SK-N-MC (cell line): ENCODE measurements around the gene PDCD1.
A peak's percentile ranks its signal among the peaks of the same experiment; 100 is the strongest.

Experiments used
- DNase-seq: peaks from one replicate; pipeline ENCODE4 v3.0.0-alpha.2; 2011; ENCODE audit warnings: low read depth, low spot score
- H3K27ac ChIP-seq: fragments of 200-600 bp; sonication (generic); 2 replicates; pipeline ENCODE4 v1.5.1; 2016; ENCODE audit warnings: mixed run types
- H3K36me3 ChIP-seq: fragments of 200-600 bp; sonication (generic); 2 replicates; pipeline ENCODE4 v1.6.1; 2017; ENCODE audit warnings: antibody characterized with exemption, low read length, mixed read lengths; ENCODE audit not compliant: insufficient read depth
- H3K4me3 ChIP-seq: fragments of 200-600 bp; sonication (generic); 2 replicates; pipeline ENCODE4 v1.5.1; 2016
- H3K9ac ChIP-seq: fragments of 200-600 bp; sonication (generic); 2 replicates; pipeline ENCODE4 v1.8.0; 2017; ENCODE audit warnings: mixed run types, mixed read lengths; ENCODE audit not compliant: insufficient read length
- H3K9me3 ChIP-seq: fragments of 200-600 bp; sonication (generic); 2 replicates; pipeline ENCODE4 v1.6.1; 2017; ENCODE audit warnings: low read depth, mild to moderate bottlenecking, antibody characterized with exemption, low read length, moderate library complexity, mixed read lengths
- EZH2 ChIP-seq: fragments of 200-600 bp; sonication (generic); IDR thresholded peaks from one replicate; pipeline ENCODE4 v1.6.1; 2017; ENCODE audit warnings: antibody characterized with exemption
- FOXP2 ChIP-seq: optimal IDR thresholded peaks from 2 replicates; pipeline ENCODE3; 2011; ENCODE audit warnings: mild to moderate bottlenecking, moderate library complexity; ENCODE audit not compliant: insufficient read depth; ENCODE audit errors: extremely low read length, control extremely low read depth
- POLR2AphosphoS5 ChIP-seq: IDR thresholded peaks from 2 replicates; pipeline ENCODE4 v1.6.1; 2012; ENCODE audit warnings: mild to moderate bottlenecking, low read depth, low read length, borderline replicate concordance

PDCD1 gene

GRCh38 chr2:241892299-241893137 is 33.8 kb upstream of the PDCD1 start:
- peaks cover 14% of the 10 kb centered on the region; the same call in 1 of the 2 replicates for H3K36me3 ChIP-seq
- H3K9me3 ChIP-seq = no peaks in the 10 kb centered on the region
- no peak for DNase-seq
- TF ChIP-seq POLR2AphosphoS5 (no peak), FOXP2 (no peak), EZH2 (no peak)
- no peak overlapping the region for H3K27ac ChIP-seq
- no peak overlapping the region for H3K4me3 ChIP-seq
- no peak overlapping the region for H3K9ac ChIP-seq

DNA sequence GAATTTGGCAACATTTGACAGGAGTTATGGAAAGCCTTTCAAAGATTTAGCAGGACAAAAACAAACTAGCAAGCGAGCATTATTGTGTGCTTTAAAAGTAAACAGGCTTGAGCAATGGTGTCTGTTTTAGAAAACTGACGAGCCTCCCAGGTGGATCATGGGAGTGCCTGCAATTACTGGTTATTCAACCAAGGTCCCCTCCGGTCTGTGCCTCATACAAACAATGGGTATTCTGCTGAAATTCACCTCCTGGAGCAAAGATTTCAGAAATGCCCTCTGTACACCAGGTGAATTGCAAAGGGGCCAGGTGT is 33.2 kb upstream of the PDCD1 start:
- Histone ChIP-seq H3K9ac (no peak overlapping the region), H3K4me3 (no peak overlapping the region), H3K27ac (no peak overlapping the region), H3K36me3 (peaks cover 19% of the 10 kb centered on the region), H3K9me3 (no peaks in the 10 kb centered on the region)
- DNase-seq = no peak
- TF ChIP-seq EZH2 = no peak
- TF ChIP-seq POLR2AphosphoS5 = no peak
- TF ChIP-seq FOXP2 = no peak

- no peak overlapping the region for H3K9ac ChIP-seq
- H3K27ac ChIP-seq = no peak overlapping the region
- TF ChIP-seq EZH2 (no peak), POLR2AphosphoS5 (no peak), FOXP2 (no peak)
- peaks cover 23% of the 10 kb centered on the region for H3K36me3 ChIP-seq
- H3K4me3 ChIP-seq = no peak overlapping the region
- no peaks in the 10 kb centered on the region for H3K9me3 ChIP-seq
- DNase-seq = no peak
Observed at GRCh38 chr2:241891315-241891987, 32.8 kb upstream of the PDCD1 start.

- H3K36me3 ChIP-seq = peaks cover 23% of the 10 kb centered on the region
- H3K4me3 ChIP-seq = no peak overlapping the region
- H3K27ac ChIP-seq = no peak overlapping the region
- H3K9ac ChIP-seq = no peak overlapping the region
- DNase-seq = no peak
- no peaks in the 10 kb centered on the region for H3K9me3 ChIP-seq
- TF ChIP-seq POLR2AphosphoS5 (no peak), FOXP2 (no peak), EZH2 (no peak)
Observed at GRCh38 chr2:241890524-241891235, 32.0 kb upstream of the PDCD1 start.

GRCh38 chr2:241888641-241889040 is 29.9 kb upstream of the PDCD1 start:
- H3K9me3 ChIP-seq = no peaks in the 10 kb centered on the region
- H3K9ac ChIP-seq = no peak overlapping the region
- H3K27ac ChIP-seq = 0 out of 2 replicates have a peak overlapping the region, but pooled peaks have one; percentile 21
- H3K4me3 ChIP-seq = no peak overlapping the region
- TF ChIP-seq EZH2 (no peak), FOXP2 (no peak), POLR2AphosphoS5 (no peak)
- no peak for DNase-seq
- H3K36me3 ChIP-seq = peaks cover 34% of the 10 kb centered on the region

DNA sequence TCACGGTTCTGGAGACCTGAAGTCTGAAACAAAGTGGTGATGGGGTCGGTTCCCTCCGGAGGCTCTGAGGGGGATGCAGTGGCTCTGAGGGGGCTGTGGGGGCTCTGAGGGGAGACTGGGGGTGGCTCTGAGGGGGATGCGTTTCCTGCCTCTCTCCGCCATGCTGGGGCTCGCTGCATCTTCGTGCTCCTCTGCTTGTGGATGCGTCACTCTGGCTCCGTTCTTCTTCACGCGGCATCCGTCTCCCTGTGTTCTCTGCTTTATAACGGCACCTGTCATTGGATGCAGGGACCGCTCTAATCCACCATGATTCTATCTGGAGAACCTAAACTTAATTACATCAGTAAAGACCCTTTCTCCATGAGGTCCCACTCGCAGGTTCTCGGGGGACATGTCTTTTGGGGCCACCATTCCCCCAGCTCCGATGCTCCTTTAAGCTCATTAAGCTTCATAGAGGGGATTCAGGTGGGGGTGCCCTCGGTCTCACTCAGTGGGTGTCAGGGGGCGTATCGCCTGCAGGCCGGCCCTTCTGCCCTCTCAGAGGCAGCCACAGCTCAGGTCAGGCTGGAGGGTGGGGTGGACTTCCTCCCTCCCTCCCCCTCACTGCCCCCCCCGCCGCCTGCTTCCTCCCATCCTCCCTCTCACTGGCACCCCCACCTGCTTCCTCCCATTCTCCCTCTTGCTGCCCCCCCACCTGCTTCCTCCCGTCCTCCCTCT is 29.3 kb upstream of the PDCD1 start:
- H3K9ac ChIP-seq = no peak overlapping the region
- DNase-seq = no peak
- H3K36me3 ChIP-seq = peaks cover 34% of the 10 kb centered on the region
- no peak for TF ChIP-seq EZH2
- no peak for TF ChIP-seq FOXP2
- no peak for TF ChIP-seq POLR2AphosphoS5
- H3K27ac ChIP-seq = peak overlapping the region; percentile 57; the same call in 1 of the 2 replicates
- no peaks in the 10 kb centered on the region for H3K9me3 ChIP-seq
- no peak overlapping the region for H3K4me3 ChIP-seq

DNA sequence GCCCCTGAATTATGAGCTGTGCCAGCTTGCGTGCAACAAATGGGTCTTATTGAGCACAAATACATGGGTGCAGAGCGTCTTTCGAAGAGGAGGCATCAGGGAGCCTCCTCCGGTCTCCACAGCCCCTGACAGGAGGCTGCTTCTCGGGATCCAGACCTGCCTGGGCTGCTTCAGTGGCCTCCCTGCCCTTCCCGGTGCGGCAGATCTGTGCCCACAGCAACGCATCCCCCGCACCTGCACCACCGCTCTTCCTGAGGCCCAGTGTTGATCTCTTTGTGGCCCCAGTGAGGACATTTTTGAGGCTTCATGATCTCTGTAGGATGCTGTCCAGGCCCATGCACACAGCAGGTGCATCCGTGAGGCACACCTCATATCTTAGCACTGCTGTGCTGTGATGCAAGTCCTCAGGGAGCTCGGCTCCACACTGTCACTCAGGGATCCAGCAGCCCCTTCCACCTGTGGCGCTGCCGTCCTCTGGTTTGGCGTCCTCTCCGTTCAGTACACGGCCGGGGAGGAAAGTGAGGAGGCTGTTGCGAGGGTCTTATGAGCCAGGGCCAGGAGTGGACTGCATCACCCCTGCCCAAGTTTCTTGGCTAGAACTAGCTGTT is 28.2 kb upstream of the PDCD1 start:
- TF ChIP-seq POLR2AphosphoS5 (no peak), FOXP2 (no peak)
- peaks cover 34% of the 10 kb centered on the region for H3K36me3 ChIP-seq
- H3K9me3 ChIP-seq = no peaks in the 10 kb centered on the region
- H3K27ac ChIP-seq = peak overlapping the region; percentile 90
- H3K9ac ChIP-seq = no peak overlapping the region
- peak overlapping the region; percentile 75 for H3K4me3 ChIP-seq
- no peak for DNase-seq
